SK-N-SH treated with all-trans-retinoic acid at 6 μM for 48 hours (cell line): Measurements from ENCODE around the gene ADGRV1.

Experiments used
- BACH2 ChIP-seq: fragments of 250-450 bp; sonication (Bioruptor Pico); IDR thresholded peaks from 2 replicates; pipeline ENCODE4 v1.9.0; 2021; ENCODE audit warnings: mild to moderate bottlenecking, borderline replicate concordance
- CREB5 ChIP-seq: fragments of 250-450 bp; sonication (Bioruptor Pico); IDR thresholded peaks from 2 replicates; pipeline ENCODE4 v1.5.1; 2020; ENCODE audit warnings: low read depth, mild to moderate bottlenecking, moderate library complexity
- RARB ChIP-seq: fragments of 250-450 bp; sonication (Bioruptor Pico); IDR thresholded peaks from 2 replicates; pipeline ENCODE4 v1.8.0; 2021; ENCODE audit warnings: mild to moderate bottlenecking, moderate library complexity
- TCF4 ChIP-seq: fragments of 250-450 bp; sonication (Bioruptor Pico); IDR thresholded peaks from 2 replicates; pipeline ENCODE4 v1.8.0; 2021; ENCODE audit warnings: mild to moderate bottlenecking, moderate library complexity, borderline replicate concordance
- ZFP3 ChIP-seq: fragments of 250-450 bp; sonication (Bioruptor Pico); IDR thresholded peaks from 2 replicates; pipeline ENCODE4 v1.5.0; 2020; ENCODE audit warnings: mild to moderate bottlenecking, moderate library complexity

GRCh38 chr5:91059409-91059808 is 500.8 kb downstream of the ADGRV1 start:
- TF ChIP-seq TCF4: no peak
- TF ChIP-seq BACH2 (CRISPR knock-in tag): no peak
- no peak for TF ChIP-seq ZFP3
- TF ChIP-seq CREB5 (CRISPR knock-in tag): no peak
- TF ChIP-seq RARB (CRISPR knock-in tag): no peak
